Nephron (organoid): ENCODE data around the gene PACS1.

Source experiments
- H3K27ac Mint-ChIP-seq, 3 experiments: 2 replicates each; pipeline ENCODE4 v1.8.0; 2020; ENCODE audit warnings: mixed read lengths in 3 of 3, mild to moderate bottlenecking in 2 of 3, moderate library complexity in 1 of 3
- H3K27me3 Mint-ChIP-seq: 2 replicates; pipeline ENCODE4 v1.8.0; 2021; ENCODE audit warnings: low read depth, mild to moderate bottlenecking, moderate library complexity, mixed read lengths
- H3K36me3 Mint-ChIP-seq: 2 replicates; pipeline ENCODE4 v1.8.0; 2020; ENCODE audit warnings: low read depth, mixed read lengths
- H3K4me1 Mint-ChIP-seq: 2 replicates; pipeline ENCODE4 v1.8.0; 2020; ENCODE audit warnings: mixed read lengths
- H3K4me3 Mint-ChIP-seq, 3 experiments: 2 replicates each; pipeline ENCODE4 v1.8.0; 2020; ENCODE audit warnings: mild to moderate bottlenecking in 3 of 3, mixed read lengths in 3 of 3, moderate library complexity in 2 of 3
- H3K9me3 Mint-ChIP-seq: 2 replicates; pipeline ENCODE4 v1.8.0; 2020; ENCODE audit warnings: mixed read lengths
- CTCF ChIP-seq, 3 experiments: fragments of 200-600 bp; sonication (generic); IDR thresholded peaks; one replicate each; pipeline ENCODE4 v1.5.0; 2021; ENCODE audit warnings: antibody characterized with exemption in 3 of 3; ENCODE audit not compliant: unreplicated experiment in 3 of 3

The PACS1 gene

GRCh38 chr11:66042227-66042995 lies 27.7 kb upstream of the PACS1 start:
- Mint-ChIP-seq H3K4me3 (no peak overlapping the region), H3K4me1 (no peaks in the 10 kb centered on the region), H3K27me3 (peaks cover 3% of the 10 kb centered on the region), H3K9me3 (peaks cover 5% of the 10 kb centered on the region), H3K27ac (no peak overlapping the region), H3K36me3 (no peaks in the 10 kb centered on the region)
- TF ChIP-seq CTCF (IDR thresholded peaks at IDR 0.05; ENCODE audit: unreplicated experiment in 3 of 3): no peak

GRCh38 chr11:66042996-66043906 lies 26.8 kb upstream of the PACS1 start:
- Mint-ChIP-seq H3K27ac (no peak overlapping the region), H3K9me3 (no peaks in the 10 kb centered on the region), H3K27me3 (peaks cover 3% of the 10 kb centered on the region), H3K4me3 (no peak overlapping the region), H3K4me1 (peaks cover 7% of the 10 kb centered on the region), H3K36me3 (no peaks in the 10 kb centered on the region)
- no peak for TF ChIP-seq CTCF (IDR thresholded peaks at IDR 0.05; ENCODE audit: unreplicated experiment in 3 of 3)

GRCh38 chr11:66044757-66045156 lies 25.3 kb upstream of the PACS1 start:
- Mint-ChIP-seq H3K36me3 (no peaks in the 10 kb centered on the region), H3K9me3 (no peaks in the 10 kb centered on the region), H3K27me3 (peaks cover 3% of the 10 kb centered on the region), H3K4me3 (no peak overlapping the region), H3K4me1 (peaks cover 8% of the 10 kb centered on the region), H3K27ac (no peak overlapping the region)
- no peak for TF ChIP-seq CTCF (IDR thresholded peaks at IDR 0.05; ENCODE audit: unreplicated experiment in 3 of 3)

- Mint-ChIP-seq H3K27ac (no peak overlapping the region), H3K36me3 (no peaks in the 10 kb centered on the region), H3K4me1 (peaks cover 8% of the 10 kb centered on the region), H3K4me3 (no peak overlapping the region), H3K9me3 (no peaks in the 10 kb centered on the region), H3K27me3 (peaks cover 3% of the 10 kb centered on the region)
- peak; percentile 88 to 94 (median 93) for TF ChIP-seq CTCF (IDR thresholded peaks at IDR 0.05; ENCODE audit: unreplicated experiment in 3 of 3)
Measured at GRCh38 chr11:66045177-66045639, 24.9 kb upstream of the PACS1 start.

GRCh38 chr11:66046901-66047300 lies 23.2 kb upstream of the PACS1 start:
- H3K27ac Mint-ChIP-seq: peak overlapping the region in 1 of 3 experiments; percentile 88
- no peaks in the 10 kb centered on the region for H3K27me3 Mint-ChIP-seq
- no peak for TF ChIP-seq CTCF (IDR thresholded peaks at IDR 0.05; ENCODE audit: unreplicated experiment in 3 of 3)
- no peak overlapping the region for H3K4me3 Mint-ChIP-seq
- H3K4me1 Mint-ChIP-seq: peaks cover 20% of the 10 kb centered on the region
- no peaks in the 10 kb centered on the region for H3K9me3 Mint-ChIP-seq
- H3K36me3 Mint-ChIP-seq: no peaks in the 10 kb centered on the region
